Astrocyte (in vitro differentiated cells and primary cell): ENCODE data around the gene CAPN7. TPM values are rescaled to one million over a fixed set of nuclear protein-coding genes. Genes with fewer than 3 reads are reported as not detected.

ENCODE experiments used
- DNase-seq: peaks from one replicate; pipeline ENCODE4 v3.0.0-alpha.2; 2010; ENCODE audit warnings: low read depth
- FAIRE-seq: peaks from 2 replicates; lab custom pipeline; 2011; peaks lifted over from hg19 to GRCh38; lab: Jason Lieb, UNC
- H2AFZ ChIP-seq: 2 replicates; pipeline ENCODE4 v1.6.0; 2012; ENCODE audit warnings: low read depth, low read length, inconsistent platforms
- H3K27ac ChIP-seq: 2 replicates; pipeline ENCODE4 v1.5.1; 2011; ENCODE audit warnings: low read depth, low read length, inconsistent platforms
- H3K27me3 ChIP-seq: 2 replicates; pipeline ENCODE4 v1.6.0; 2011; ENCODE audit warnings: low read length, inconsistent platforms; ENCODE audit not compliant: insufficient read depth
- H3K36me3 ChIP-seq: 2 replicates; pipeline ENCODE4 v1.5.1; 2011; ENCODE audit warnings: low read length, inconsistent platforms; ENCODE audit not compliant: insufficient read depth
- H3K4me1 ChIP-seq: 2 replicates; pipeline ENCODE4 v1.5.1; 2011; ENCODE audit warnings: low read length, inconsistent platforms; ENCODE audit not compliant: insufficient read depth
- H3K4me2 ChIP-seq: 2 replicates; pipeline ENCODE4 v1.6.0; 2012; ENCODE audit warnings: low read length, inconsistent platforms
- H3K4me3 ChIP-seq: 2 replicates; pipeline ENCODE4 v1.5.1; 2011; ENCODE audit warnings: low read depth, mild to moderate bottlenecking, low read length, inconsistent platforms; ENCODE audit not compliant: insufficient read depth
- H3K79me2 ChIP-seq: 2 replicates; pipeline ENCODE4 v1.6.0; 2012; ENCODE audit warnings: mild to moderate bottlenecking, low read length, inconsistent platforms; ENCODE audit not compliant: insufficient read depth
- H3K9ac ChIP-seq: 2 replicates; pipeline ENCODE4 v1.6.0; 2012; ENCODE audit warnings: mild to moderate bottlenecking, low read length, inconsistent platforms
- H3K9me3 ChIP-seq: 2 replicates; pipeline ENCODE4 v1.5.1; 2012; ENCODE audit warnings: low read depth, mild to moderate bottlenecking, low read length, inconsistent platforms; ENCODE audit not compliant: insufficient read depth
- H4K20me1 ChIP-seq: 2 replicates; pipeline ENCODE4 v1.6.0; 2012; ENCODE audit warnings: low read length, inconsistent platforms; ENCODE audit not compliant: insufficient read depth
- H3K27ac Mint-ChIP-seq: one replicate; pipeline ENCODE4 v1.8.0; 2021; ENCODE audit warnings: mild to moderate bottlenecking, mixed read lengths; ENCODE audit not compliant: unreplicated experiment
- H3K27me3 Mint-ChIP-seq: one replicate; pipeline ENCODE4 v1.8.0; 2021; ENCODE audit warnings: low read depth, mixed read lengths; ENCODE audit not compliant: unreplicated experiment
- H3K36me3 Mint-ChIP-seq: one replicate; pipeline ENCODE4 v1.8.0; 2021; ENCODE audit warnings: low read depth, mixed read lengths; ENCODE audit not compliant: unreplicated experiment
- H3K4me1 Mint-ChIP-seq: one replicate; pipeline ENCODE4 v1.8.0; 2021; ENCODE audit warnings: low read depth, mixed read lengths; ENCODE audit not compliant: unreplicated experiment
- H3K4me3 Mint-ChIP-seq: one replicate; pipeline ENCODE4 v1.8.0; 2021; ENCODE audit warnings: mild to moderate bottlenecking, moderate library complexity, mixed read lengths; ENCODE audit not compliant: unreplicated experiment
- H3K9me3 Mint-ChIP-seq: one replicate; pipeline ENCODE4 v1.8.0; 2021; ENCODE audit warnings: mild to moderate bottlenecking, mixed read lengths; ENCODE audit not compliant: unreplicated experiment
- CTCF ChIP-seq: IDR thresholded peaks from 2 replicates; pipeline ENCODE4 v1.5.1; 2011; ENCODE audit warnings: low read depth, mild to moderate bottlenecking, inconsistent platforms, low read length, moderate library complexity; ENCODE audit not compliant: insufficient read depth
- EZH2 ChIP-seq: IDR thresholded peaks from 2 replicates; pipeline ENCODE4 v1.6.1; 2012; ENCODE audit warnings: mild to moderate bottlenecking, low read length, inconsistent platforms; ENCODE audit not compliant: insufficient read depth
- total RNA-seq: library from RNA; stranded (reverse); gene quantifications from 2 replicates; pipeline ENCODE4 v1.2.1, GENCODE V29; 2021

CAPN7 gene
- total RNA-seq, 1 donor from 2014 or later: 36.8 TPM

GRCh38 chr3:15221574-15222217 lies 15.7 kb downstream of the CAPN7 start:
- H3K36me3 ChIP-seq: peaks cover 54% of the 10 kb centered on the region
- peaks cover 7% of the 10 kb centered on the region for H3K36me3 Mint-ChIP-seq

GRCh38 chr3:15223685-15224572 lies 17.9 kb downstream of the CAPN7 start:
- Histone ChIP-seq H3K79me2 (no peaks in the 10 kb centered on the region), H3K4me3 (no peak overlapping the region), H3K36me3 (peaks cover 40% of the 10 kb centered on the region), H3K4me1 (no peaks in the 10 kb centered on the region), H3K9ac (no peak overlapping the region), H3K9me3 (no peaks in the 10 kb centered on the region), H3K27ac (no peak overlapping the region), H3K4me2 (no peak overlapping the region), H2AFZ (no peak overlapping the region), H3K27me3 (no peaks in the 10 kb centered on the region), H4K20me1 (peaks cover 6% of the 10 kb centered on the region)
- Mint-ChIP-seq H3K4me3 (no peak overlapping the region), H3K36me3 (peaks cover 6% of the 10 kb centered on the region), H3K27me3 (no peaks in the 10 kb centered on the region), H3K27ac (no peak overlapping the region), H3K9me3 (no peaks in the 10 kb centered on the region), H3K4me1 (no peaks in the 10 kb centered on the region)
- DNase-seq (no peak), FAIRE-seq (no peak)
- TF ChIP-seq EZH2 (no peak), CTCF (no peak)

More at GRCh38 chr3:15221574-15222217, 15.7 kb downstream of the CAPN7 start:
- no peaks in the 10 kb centered on the region for H3K4me1 Mint-ChIP-seq
- Histone ChIP-seq H3K4me1 (no peaks in the 10 kb centered on the region), H3K9ac (no peak overlapping the region), H3K27me3 (no peaks in the 10 kb centered on the region), H3K79me2 (no peaks in the 10 kb centered on the region), H3K27ac (no peak overlapping the region), H3K4me3 (no peak overlapping the region), H4K20me1 (peaks cover 10% of the 10 kb centered on the region), H3K4me2 (no peak overlapping the region), H3K9me3 (no peaks in the 10 kb centered on the region), H2AFZ (no peak overlapping the region)
- no peaks in the 10 kb centered on the region for H3K27me3 Mint-ChIP-seq
- no peak for DNase-seq
- no peaks in the 10 kb centered on the region for H3K9me3 Mint-ChIP-seq
- no peak overlapping the region for H3K27ac Mint-ChIP-seq
- H3K4me3 Mint-ChIP-seq: no peak overlapping the region
- TF ChIP-seq EZH2 (no peak), CTCF (no peak)
- FAIRE-seq: no peak
